Central memory CD4-positive, alpha-beta T cell (primary cell): Measurements from ENCODE around the gene RNF13.
"Not testable (repeated sequence)": the region's sequence is repeated elsewhere in the genome, so short reads cannot be mapped to it uniquely, and the experiment has no call there.

Experiments
- DNase-seq: peaks from one replicate; pipeline ENCODE4 v3.0.0; 2022

RNF13 gene

GRCh38 chr3:149900322-149900721, 87.3 kb downstream of the RNF13 start:
- no peak for DNase-seq

GRCh38 chr3:149901770-149902169, 88.8 kb downstream of the RNF13 start:
- DNase-seq: no peak

GRCh38 chr3:149902498-149903139, 89.6 kb downstream of the RNF13 start:
- no peak for DNase-seq

GRCh38 chr3:149906036-149906435, 93.0 kb downstream of the RNF13 start:
- no peak for DNase-seq

GRCh38 chr3:149908424-149908957, 95.5 kb downstream of the RNF13 start:
- DNase-seq: no peak

GRCh38 chr3:149909923-149910322, 96.9 kb downstream of the RNF13 start:
- no peak for DNase-seq

- no peak for DNase-seq
These were observed 104.2 kb downstream of the RNF13 start for GRCh38 chr3:149917124-149917667.

GRCh38 chr3:149919509-149919908, 106.5 kb downstream of the RNF13 start:
- no peak for DNase-seq

GRCh38 chr3:149920119-149920518, 107.1 kb downstream of the RNF13 start:
- DNase-seq: no peak

GRCh38 chr3:149933008-149933407, 120.0 kb downstream of the RNF13 start:
- DNase-seq: no peak

GRCh38 chr3:149933858-149934257, 120.8 kb downstream of the RNF13 start:
- DNase-seq: no peak

- no peak for DNase-seq
These were observed 121.5 kb downstream of the RNF13 start for GRCh38 chr3:149934524-149934923.

GRCh38 chr3:149936812-149937230, 123.8 kb downstream of the RNF13 start:
- DNase-seq: peak; percentile 21

GRCh38 chr3:149938392-149939055, 125.5 kb downstream of the RNF13 start:
- not testable (repeated sequence) for DNase-seq

GRCh38 chr3:149941186-149941585, 128.2 kb downstream of the RNF13 start:
- DNase-seq: no peak

- no peak for DNase-seq
These were observed 128.9 kb downstream of the RNF13 start for GRCh38 chr3:149941946-149942345.

GRCh38 chr3:149942409-149942808, 129.4 kb downstream of the RNF13 start:
- DNase-seq: no peak

GRCh38 chr3:149943966-149944365, 131.0 kb downstream of the RNF13 start:
- not testable (repeated sequence) for DNase-seq

- DNase-seq: no peak
These were observed 134.2 kb downstream of the RNF13 start for GRCh38 chr3:149947231-149947630.

GRCh38 chr3:149949181-149949580, 136.2 kb downstream of the RNF13 start:
- DNase-seq: no peak

- DNase-seq: no peak
These were observed 141.8 kb downstream of the RNF13 start for GRCh38 chr3:149954812-149955211.

- DNase-seq: no peak
These were observed 142.4 kb downstream of the RNF13 start for GRCh38 chr3:149955449-149955848.

- DNase-seq: no peak
These were observed 144.5 kb downstream of the RNF13 start for GRCh38 chr3:149957361-149958125.
